ENCODE data around the gene STRA6. TPM values are rescaled to one million over a fixed set of nuclear protein-coding genes. Genes with fewer than 3 reads are reported as not detected.

STRA6 gene
- total and polyA plus RNA-seq, 5 donors: 0.20 to 0.58 (median 0.32) TPM

GRCh38 chr15:74240897-74241614 lies 38.5 kb upstream of the STRA6 start:
- intact Hi-C loops (cut with DNase I): loop anchor here in 1 of 4 donors (10.0 kb wide), 1 partner anchor 106 kb away; the partner anchor contains the start of gene ISLR2
- Histone ChIP-seq H3K4me1 (ENCODE audit: control insufficient read depth, insufficient read depth, low read length) (peaks cover 19% of the 10 kb centered on the region), H3K4me3 (ENCODE audit: low read length) (no peak overlapping the region), H3K9me3 (ENCODE audit: control insufficient read depth, low read length) (no peaks in the 10 kb centered on the region), H3K27ac (ENCODE audit: low read length) (peak overlapping the region; percentile 15), H3K27me3 (ENCODE audit: control insufficient read depth, insufficient read depth) (no peaks in the 10 kb centered on the region)
- ATAC-seq (no peak), DNase-seq (peak; percentile 36 to 53 (median 48))
- WGBS: 39% methylated on average over 4 of the region's 4 CpGs

- Histone ChIP-seq H3K27me3 (ENCODE audit: control insufficient read depth, insufficient read depth) (no peaks in the 10 kb centered on the region), H3K4me1 (ENCODE audit: control insufficient read depth, insufficient read depth, low read length) (peaks cover 19% of the 10 kb centered on the region), H3K4me3 (ENCODE audit: low read length) (no peak overlapping the region), H3K27ac (ENCODE audit: low read length) (peak overlapping the region; percentile 75), H3K9me3 (ENCODE audit: control insufficient read depth, low read length) (no peaks in the 10 kb centered on the region)
- ATAC-seq (peak; percentile 83 to 84), DNase-seq (peak; percentile 85 to 94 (median 93))
- whole genome bisulfite sequencing: 17% methylated on average over 5 of the region's 5 CpGs
- intact Hi-C loops (cut with DNase I): loop anchor here in 1 of 4 donors (10.0 kb wide), 1 partner anchor 105 kb away; the partner anchor contains the start of gene ISLR2
Measured at GRCh38 chr15:74240002-74240568, 37.5 kb upstream of the STRA6 start.

- 70% methylated on average over 6 of the region's 6 CpGs for WGBS
- Histone ChIP-seq H3K9me3 (ENCODE audit: control insufficient read depth, low read length) (no peaks in the 10 kb centered on the region), H3K4me3 (ENCODE audit: low read length) (no peak overlapping the region), H3K27me3 (ENCODE audit: control insufficient read depth, insufficient read depth) (no peaks in the 10 kb centered on the region), H3K27ac (ENCODE audit: low read length) (peak overlapping the region; percentile 32), H3K4me1 (ENCODE audit: control insufficient read depth, insufficient read depth, low read length) (peaks cover 19% of the 10 kb centered on the region)
- DNase-seq (peak in 2 of 3 donors; percentile 29 to 37), ATAC-seq (peak in 1 of 2 donors; percentile 4)
- intact Hi-C loops (cut with DNase I): loop anchor here in 1 of 4 donors (10.0 kb wide), 1 partner anchor 84 kb away; no protein-coding TSS in a partner anchor
Measured at GRCh38 chr15:74239051-74239705, 36.6 kb upstream of the STRA6 start.

- intact Hi-C loops (cut with DNase I): loop anchor here in 1 of 4 donors (10.0 kb wide), 1 partner anchor 81 kb away; no protein-coding TSS in a partner anchor
- Histone ChIP-seq H3K4me1 (ENCODE audit: control insufficient read depth, insufficient read depth, low read length) (peaks cover 11% of the 10 kb centered on the region), H3K9me3 (ENCODE audit: control insufficient read depth, low read length) (no peaks in the 10 kb centered on the region), H3K4me3 (ENCODE audit: low read length) (no peak within 1 kb of the TSS), H3K27ac (ENCODE audit: low read length) (no peak within 1 kb of the TSS), H3K27me3 (ENCODE audit: control insufficient read depth, insufficient read depth) (no peaks in the 10 kb centered on the region)
- ATAC-seq: no peak
- 85% methylated on average over 6 of the region's 6 CpGs for WGBS
- no peak for DNase-seq
Measured at GRCh38 chr15:74235962-74236361, 33.4 kb upstream of the STRA6 start, which contains the start of gene CCDC33. CCDC33 (plus strand) TSS chr15:74236326; CDS start chr15:74236720, 394 bp downstream.

- no peaks in the 10 kb centered on the region for H3K27me3 ChIP-seq (ENCODE audit: control insufficient read depth, insufficient read depth)
- DNase-seq: peak in 1 of 3 donors; percentile 34
- H3K4me1 ChIP-seq (ENCODE audit: control insufficient read depth, insufficient read depth, low read length): peaks cover 3% of the 10 kb centered on the region
- 84% methylated on average over 9 of the region's 9 CpGs for WGBS
- no peak overlapping the region for H3K4me3 ChIP-seq (ENCODE audit: low read length)
- ATAC-seq: no peak
- intact Hi-C loops (cut with DNase I): loop anchor here in 1 of 4 donors (10.0 kb wide), 1 partner anchor 80 kb away; no protein-coding TSS in a partner anchor
- no peaks in the 10 kb centered on the region for H3K9me3 ChIP-seq (ENCODE audit: control insufficient read depth, low read length)
- H3K27ac ChIP-seq (ENCODE audit: low read length): no peak overlapping the region
Measured at GRCh38 chr15:74234598-74234875, 31.9 kb upstream of the STRA6 start.

- peak in 1 of 3 donors; percentile 12 for DNase-seq
- H3K4me1 ChIP-seq (ENCODE audit: control insufficient read depth, insufficient read depth, low read length): no peaks in the 10 kb centered on the region
- intact Hi-C loops (cut with DNase I): loop anchor here in 1 of 4 donors (10.0 kb wide), 1 partner anchor 79 kb away; no protein-coding TSS in a partner anchor
- H3K9me3 ChIP-seq (ENCODE audit: control insufficient read depth, low read length): no peaks in the 10 kb centered on the region
- no peak for ATAC-seq
- no peak overlapping the region for H3K27ac ChIP-seq (ENCODE audit: low read length)
- no peaks in the 10 kb centered on the region for H3K27me3 ChIP-seq (ENCODE audit: control insufficient read depth, insufficient read depth)
- H3K4me3 ChIP-seq (ENCODE audit: low read length): no peak overlapping the region
- WGBS: 88% methylated on average over 3 of the region's 3 CpGs
Measured at GRCh38 chr15:74233851-74234597, 31.4 kb upstream of the STRA6 start.

GRCh38 chr15:74233373-74233772 lies 30.8 kb upstream of the STRA6 start:
- H3K27me3 ChIP-seq (ENCODE audit: control insufficient read depth, insufficient read depth): no peaks in the 10 kb centered on the region
- intact Hi-C loops (cut with DNase I): loop anchor here in 1 of 4 donors (10.0 kb wide), 1 partner anchor 79 kb away; no protein-coding TSS in a partner anchor
- H3K9me3 ChIP-seq (ENCODE audit: control insufficient read depth, low read length): no peaks in the 10 kb centered on the region
- no peak overlapping the region for H3K27ac ChIP-seq (ENCODE audit: low read length)
- ATAC-seq (no peak), DNase-seq (peak in 1 of 3 donors; percentile 10)
- no peak overlapping the region for H3K4me3 ChIP-seq (ENCODE audit: low read length)
- no peaks in the 10 kb centered on the region for H3K4me1 ChIP-seq (ENCODE audit: control insufficient read depth, insufficient read depth, low read length)
- WGBS: 85% methylated on average over 6 of the region's 6 CpGs

GRCh38 chr15:74231475-74231874 lies 28.9 kb upstream of the STRA6 start:
- Histone ChIP-seq H3K9me3 (ENCODE audit: control insufficient read depth, low read length) (no peaks in the 10 kb centered on the region), H3K4me3 (ENCODE audit: low read length) (no peak overlapping the region), H3K27me3 (ENCODE audit: control insufficient read depth, insufficient read depth) (no peaks in the 10 kb centered on the region), H3K4me1 (ENCODE audit: control insufficient read depth, insufficient read depth, low read length) (no peaks in the 10 kb centered on the region), H3K27ac (ENCODE audit: low read length) (no peak overlapping the region)
- 93% methylated on average over 10 of the region's 10 CpGs for WGBS
- DNase-seq (peak in 1 of 3 donors; percentile 16), ATAC-seq (no peak)
- intact Hi-C loops (cut with DNase I): loop anchor here in 1 of 4 donors (10.0 kb wide), 1 partner anchor 77 kb away; no protein-coding TSS in a partner anchor

GRCh38 chr15:74229686-74230085 lies 27.1 kb upstream of the STRA6 start:
- Histone ChIP-seq H3K27ac (ENCODE audit: low read length) (no peak overlapping the region), H3K4me1 (ENCODE audit: control insufficient read depth, insufficient read depth, low read length) (no peaks in the 10 kb centered on the region), H3K27me3 (ENCODE audit: control insufficient read depth, insufficient read depth) (no peaks in the 10 kb centered on the region), H3K4me3 (ENCODE audit: low read length) (no peak overlapping the region), H3K9me3 (ENCODE audit: control insufficient read depth, low read length) (no peaks in the 10 kb centered on the region)
- ATAC-seq: no peak
- peak in 1 of 3 donors; percentile 28 for DNase-seq
- 91% methylated on average over 3 of the region's 3 CpGs for WGBS
- intact Hi-C loops (cut with DNase I): loop anchor here in 1 of 4 donors (10.0 kb wide), 1 partner anchor 75 kb away; no protein-coding TSS in a partner anchor

GRCh38 chr15:74228723-74229081 lies 26.1 kb upstream of the STRA6 start:
- no peak overlapping the region for H3K4me3 ChIP-seq (ENCODE audit: low read length)
- DNase-seq (peak in 2 of 3 donors; percentile 68 to 69), ATAC-seq (peak in 1 of 2 donors; percentile 16)
- WGBS: 21% methylated on average over 17 of the region's 17 CpGs
- intact Hi-C loops (cut with DNase I): no loop called here
- H3K27ac ChIP-seq (ENCODE audit: low read length): no peak overlapping the region
- H3K9me3 ChIP-seq (ENCODE audit: control insufficient read depth, low read length): no peaks in the 10 kb centered on the region
- no peaks in the 10 kb centered on the region for H3K4me1 ChIP-seq (ENCODE audit: control insufficient read depth, insufficient read depth, low read length)
- H3K27me3 ChIP-seq (ENCODE audit: control insufficient read depth, insufficient read depth): no peaks in the 10 kb centered on the region
